Measurements from ENCODE around the gene SGK1. TPM values are rescaled to one million over a fixed set of nuclear protein-coding genes. Genes with fewer than 3 reads are reported as not detected.

The SGK1 gene
- total RNA-seq, result 100 to 1,000 TPM; 118 to 426 (median 199) TPM

GRCh38 chr6:134317471-134318131 lies at the start of gene SGK1:
Gene SGK1 (minus strand): TSS chr6:134318112. CDS start chr6:134317460, 652 bp downstream.
- WGBS, 2 donors, result 5 to 7% methylated on average over 22 to 33 of the region's 33 CpGs
- DNase-seq (peak in 1 of 2 donors; percentile 66), ATAC-seq (ENCODE audit: low FRiP score in 2 of 2) (peak in 1 of 2 donors; percentile 64)
- Histone ChIP-seq H3K27me3 (peaks cover 0 to 3% (median 0%) of the 10 kb centered on the region in 4 donors), H3K27ac (peak within 1 kb of the TSS in 3 of 4 donors; percentile 1 to 67 (median 12)), H3K4me3 (peak within 1 kb of the TSS; percentile 7 to 57 (median 47)), H3K4me1 (peaks cover 4 to 17% (median 10%) of the 10 kb centered on the region in 4 donors), H3K9me3 (no peaks in the 10 kb centered on the region), H3K36me3 (no peaks in the 10 kb centered on the region)
- TF ChIP-seq POLR2A (IDR thresholded peaks at IDR 0.05) (no peak), CTCF (IDR thresholded peaks at IDR 0.05) (no peak), EP300 (IDR thresholded peaks at IDR 0.05) (no peak), POLR2AphosphoS5 (IDR thresholded peaks at IDR 0.05) (no peak)

DNA sequence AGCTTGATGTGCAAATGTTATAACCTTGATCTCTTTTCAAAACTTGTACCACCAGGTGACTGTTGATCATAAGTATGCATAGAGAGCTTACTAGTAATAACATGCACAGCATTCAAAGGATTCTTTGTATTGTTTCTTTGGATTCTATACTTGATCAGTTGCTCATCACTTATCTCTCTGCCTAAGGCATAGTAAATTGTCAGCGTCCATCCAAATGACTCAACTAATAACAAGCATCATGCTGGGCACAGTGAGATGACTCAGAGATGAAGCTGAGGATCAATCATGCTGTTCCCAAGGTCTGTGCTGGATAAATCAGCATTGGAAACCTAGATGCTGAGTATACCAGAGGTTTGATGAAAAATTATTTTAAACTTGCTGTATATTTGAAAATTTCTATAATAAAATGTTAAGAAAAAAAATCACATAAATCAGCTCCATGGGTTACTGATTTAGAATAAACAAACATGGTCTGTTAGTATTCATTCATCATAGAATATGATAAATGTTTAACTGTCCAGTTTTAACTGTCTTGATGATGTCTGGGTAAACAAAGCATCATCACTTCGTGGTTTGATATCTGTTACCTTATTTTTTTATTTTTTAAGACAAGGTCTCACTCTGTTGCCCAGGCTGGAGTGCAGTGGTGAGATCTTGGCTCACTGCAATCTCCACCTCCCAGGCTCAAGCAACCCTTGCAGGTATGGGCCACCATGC lies 45.6 kb upstream of the SGK1 start:
- WGBS, 2 donors, result 64 to 83% methylated on average over 2 of the region's 2 CpGs
- Histone ChIP-seq H3K4me1 (peaks cover 0 to 8% (median 0%) of the 10 kb centered on the region in 4 donors), H3K27ac (no peak overlapping the region), H3K27me3 (no peaks in the 10 kb centered on the region), H3K36me3 (no peaks in the 10 kb centered on the region), H3K4me3 (no peak overlapping the region), H3K9me3 (no peaks in the 10 kb centered on the region)
- ATAC-seq (ENCODE audit: low FRiP score in 2 of 2) (no peak), DNase-seq (no peak)
- TF ChIP-seq EP300 (IDR thresholded peaks at IDR 0.05) (no peak), CTCF (IDR thresholded peaks at IDR 0.05) (no peak), POLR2A (IDR thresholded peaks at IDR 0.05) (no peak), POLR2AphosphoS5 (IDR thresholded peaks at IDR 0.05) (no peak)

GRCh38 chr6:134361011-134361410 lies 43.1 kb upstream of the SGK1 start:
- Histone ChIP-seq H3K9me3 (no peaks in the 10 kb centered on the region), H3K36me3 (no peaks in the 10 kb centered on the region), H3K27me3 (no peaks in the 10 kb centered on the region), H3K4me1 (peaks cover 0 to 15% (median 0%) of the 10 kb centered on the region in 4 donors), H3K27ac (no peak overlapping the region), H3K4me3 (no peak overlapping the region)
- DNase-seq, result no peak
- 98 to 100% methylated on average over 6 of the region's 6 CpGs for WGBS, 2 donors
- TF ChIP-seq POLR2AphosphoS5 (IDR thresholded peaks at IDR 0.05) (no peak), EP300 (IDR thresholded peaks at IDR 0.05) (no peak), CTCF (IDR thresholded peaks at IDR 0.05) (no peak)
- no peak for ATAC-seq (ENCODE audit: low FRiP score in 2 of 2)

DNA sequence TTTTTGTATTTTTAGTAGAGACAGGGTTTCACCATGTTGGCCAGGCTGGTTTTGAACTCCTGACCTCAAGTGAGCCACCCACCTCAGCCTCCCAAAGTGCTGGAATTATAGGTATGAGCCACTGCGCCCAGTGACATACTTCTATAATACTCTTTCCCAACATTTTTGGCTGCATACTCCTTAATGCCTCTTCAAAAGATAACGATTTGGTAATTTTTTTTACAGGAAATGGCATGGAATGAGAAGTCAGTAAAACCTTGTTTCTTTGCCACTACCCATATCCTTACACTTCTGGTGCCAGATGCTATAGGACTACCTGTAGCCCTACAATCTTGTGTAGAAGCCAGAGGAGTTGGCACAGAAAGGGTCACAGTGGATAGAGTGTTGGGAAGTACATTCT lies 41.4 kb upstream of the SGK1 start:
- TF ChIP-seq POLR2A (IDR thresholded peaks at IDR 0.05) (no peak), EP300 (IDR thresholded peaks at IDR 0.05) (no peak), CTCF (IDR thresholded peaks at IDR 0.05) (no peak), POLR2AphosphoS5 (IDR thresholded peaks at IDR 0.05) (no peak)
- no peaks in the 10 kb centered on the region for H3K9me3 ChIP-seq
- WGBS, 2 donors, result 68 to 76% methylated on average over 2 of the region's 2 CpGs
- H3K27ac ChIP-seq, result peak overlapping the region in 1 of 4 donors; percentile 18
- DNase-seq (no peak), ATAC-seq (ENCODE audit: low FRiP score in 2 of 2) (no peak)
- no peak overlapping the region for H3K4me3 ChIP-seq
- no peaks in the 10 kb centered on the region for H3K36me3 ChIP-seq
- H3K27me3 ChIP-seq, result no peaks in the 10 kb centered on the region
- H3K4me1 ChIP-seq, result peaks cover 0 to 15% (median 0%) of the 10 kb centered on the region in 4 donors
